Heart left ventricle (tissue), 13 donors: ENCODE results near the gene OASL.

Experiments
- POLR2A ChIP-seq, 2 donors: fragments of 450-650 bp; IDR thresholded peaks; one replicate each; pipeline ENCODE4 v1.6.1; 2017; ENCODE audit warnings: antibody characterized with exemption in 2 of 2, mild to moderate bottlenecking in 2 of 2, moderate library complexity in 2 of 2
- TF ChIP-seq, protein P1 (sequence below), 12 donors: fragments of 200-600 bp; sonication (generic) in 4 of 12; IDR thresholded peaks; one replicate each; pipeline versions ENCODE4 v1.5.0 to v1.8.0; 2018 to 2022; ENCODE audit warnings: antibody characterized with exemption in 12 of 12, mild to moderate bottlenecking in 5 of 12
- donor health status: ischemic (EF 13 %, LVEDD 7.1; RV severe dilation, severe dysfunction).
- donor health status: DM: no; HTN: yes; CAD: no.
- donor health status: DM: no; HTN: no; CAD: no.
- donor health status: ischemic (EF 25% LVEDD 6.9; RV normal size, moderate dysfunction).
- donor health status: ischemic (EF 25% LVEDD 5.7; RV mildly dilated, moderate dysfunction).
- donor health status: ischemic (EF 35%, LVEDD 5.7; RV mildly dilated, moderate dysfunction).
- donor health status: nonischemic (EF 11% LVEDD 7.7; RV severe dilation, severe dysfunction).
- donor health status: DM: yes; HTN: yes; CAD: no.
- donor health status: PGD.
- donor health status: ischemic (EF 29% LVEDD 5.4; RV normal size, mild dysfunction).
- donor health status: nonischemic (EF 23%, LVEDD 6.1; RV moderate dilation, normal function).

DNA sequence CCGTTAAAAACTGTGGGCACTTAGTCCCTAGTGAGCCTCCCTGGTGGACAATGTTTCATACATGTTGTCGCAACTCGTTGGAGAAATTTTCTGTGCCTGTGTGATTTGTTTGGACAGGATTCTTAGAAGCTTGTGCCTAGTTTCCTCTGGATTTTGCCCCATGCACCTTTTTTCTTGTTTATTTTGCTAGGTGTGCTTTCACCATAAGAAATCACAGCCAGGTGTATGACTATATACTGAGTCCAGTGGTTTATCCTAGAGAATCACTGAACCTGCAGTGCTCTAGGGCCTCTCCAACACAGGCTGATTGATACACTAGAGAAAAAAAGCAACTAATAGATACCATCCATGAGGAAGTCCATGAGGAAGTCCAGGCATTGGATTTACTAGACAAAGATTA lies 33.1 kb upstream of the OASL start:
- TF ChIP-seq, protein P1, sequence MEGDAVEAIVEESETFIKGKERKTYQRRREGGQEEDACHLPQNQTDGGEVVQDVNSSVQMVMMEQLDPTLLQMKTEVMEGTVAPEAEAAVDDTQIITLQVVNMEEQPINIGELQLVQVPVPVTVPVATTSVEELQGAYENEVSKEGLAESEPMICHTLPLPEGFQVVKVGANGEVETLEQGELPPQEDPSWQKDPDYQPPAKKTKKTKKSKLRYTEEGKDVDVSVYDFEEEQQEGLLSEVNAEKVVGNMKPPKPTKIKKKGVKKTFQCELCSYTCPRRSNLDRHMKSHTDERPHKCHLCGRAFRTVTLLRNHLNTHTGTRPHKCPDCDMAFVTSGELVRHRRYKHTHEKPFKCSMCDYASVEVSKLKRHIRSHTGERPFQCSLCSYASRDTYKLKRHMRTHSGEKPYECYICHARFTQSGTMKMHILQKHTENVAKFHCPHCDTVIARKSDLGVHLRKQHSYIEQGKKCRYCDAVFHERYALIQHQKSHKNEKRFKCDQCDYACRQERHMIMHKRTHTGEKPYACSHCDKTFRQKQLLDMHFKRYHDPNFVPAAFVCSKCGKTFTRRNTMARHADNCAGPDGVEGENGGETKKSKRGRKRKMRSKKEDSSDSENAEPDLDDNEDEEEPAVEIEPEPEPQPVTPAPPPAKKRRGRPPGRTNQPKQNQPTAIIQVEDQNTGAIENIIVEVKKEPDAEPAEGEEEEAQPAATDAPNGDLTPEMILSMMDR (IDR thresholded peaks at IDR 0.05): no peak
- no peak for TF ChIP-seq POLR2A (IDR thresholded peaks at IDR 0.05)
